ENCODE results near the gene CTNNA2.
"Not testable (repeated sequence)": the region's sequence is repeated elsewhere in the genome, so short reads cannot be mapped to it uniquely, and the experiment has no call there.

CTNNA2 gene

DNA sequence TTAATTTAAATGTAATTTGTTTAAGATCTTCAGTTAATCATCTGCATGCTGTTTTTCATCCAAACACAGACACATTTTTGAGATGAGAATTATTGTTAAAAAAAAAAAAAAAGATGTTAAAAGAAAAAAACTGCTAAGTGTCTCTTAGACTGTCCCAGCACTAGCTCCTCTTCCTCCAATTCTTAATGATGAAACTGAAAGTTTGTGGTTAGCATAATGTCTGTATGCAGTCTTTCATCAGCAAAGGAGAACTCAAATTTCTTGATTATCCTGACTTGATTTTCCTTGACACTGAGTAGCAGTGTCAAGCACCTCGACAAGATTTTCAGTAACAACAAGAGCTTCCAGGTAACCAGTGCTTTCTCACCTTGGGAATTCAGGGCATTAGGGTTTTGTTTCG is 517.3 kb downstream of the CTNNA2 start:
- no CpG with 5 or more reads among the region's 2 CpGs for WGBS, 2 donors (ENCODE audit: extremely low coverage in 2 of 2, insufficient read length in 2 of 2, insufficient replicate concordance in 1 of 2)
- H3K9ac ChIP-seq (ENCODE audit: low read depth, low read length, poor library complexity): no peak overlapping the region
- peaks cover 0 to 2% (median 0%) of the 10 kb centered on the region in 3 experiments for H3K27me3 ChIP-seq (ENCODE audit: control insufficient read depth in 3 of 3, insufficient read depth in 3 of 3, low read depth in 1 of 3, low read length in 3 of 3)

GRCh38 chr2:80032684-80033083 is 519.8 kb downstream of the CTNNA2 start:
- H2BK15ac ChIP-seq (ENCODE audit: low read length); H3K36me3 ChIP-seq (replicated peaks in 1 of 2; ENCODE audit: control insufficient read depth in 2 of 2, insufficient read depth in 2 of 2, low read length in 2 of 2); H3K14ac ChIP-seq (ENCODE audit: low read length); DNase-seq (ENCODE audit: low spot score); H2BK120ac ChIP-seq (ENCODE audit: low read depth, low read length); H4K91ac ChIP-seq (ENCODE audit: low read depth, low read length, poor library complexity); H3K79me1 ChIP-seq (ENCODE audit: low read depth, low read length); H3K4me3 ChIP-seq (ENCODE audit: low read length in 2 of 2); H2BK5ac ChIP-seq (ENCODE audit: low read length); H3K27me3 ChIP-seq (ENCODE audit: control insufficient read depth in 3 of 3, insufficient read depth in 3 of 3, low read depth in 1 of 3, low read length in 3 of 3); H3K18ac ChIP-seq (ENCODE audit: low read length); H3K9me3 ChIP-seq (replicated peaks in 1 of 2; ENCODE audit: control insufficient read depth in 2 of 2, insufficient read depth in 1 of 2, low read depth in 1 of 2, low read length in 2 of 2); H3K4me2 ChIP-seq (ENCODE audit: insufficient read depth, low read length, poor library complexity, severe bottlenecking); H2BK12ac ChIP-seq (ENCODE audit: low read length); H3K4me1 ChIP-seq (ENCODE audit: control insufficient read depth in 2 of 2, insufficient read depth in 1 of 2, low read depth in 1 of 2, low read length in 2 of 2); H2AFZ ChIP-seq (ENCODE audit: low read length); H3K4ac ChIP-seq (ENCODE audit: low read length); H2AK5ac ChIP-seq (ENCODE audit: low read depth, low read length); H3K27ac ChIP-seq (replicated peaks; ENCODE audit: low read length); H3K9ac ChIP-seq (ENCODE audit: low read depth, low read length, poor library complexity); H3K23ac ChIP-seq (ENCODE audit: low read depth, low read length, poor library complexity); H4K8ac ChIP-seq (ENCODE audit: low read depth, low read length): not testable (repeated sequence)
- no CpG with 5 or more reads among the region's 7 CpGs for WGBS, 2 donors (ENCODE audit: extremely low coverage in 2 of 2, insufficient read length in 2 of 2, insufficient replicate concordance in 1 of 2)

More for the DNA sequence above, 517.3 kb downstream of the CTNNA2 start:
- Histone ChIP-seq H3K4ac (ENCODE audit: low read length) (no peak overlapping the region), H2AK5ac (ENCODE audit: low read depth, low read length) (no peak overlapping the region), H3K9me3 (replicated peaks in 1 of 2; ENCODE audit: control insufficient read depth in 2 of 2, insufficient read depth in 1 of 2, low read depth in 1 of 2, low read length in 2 of 2) (no peaks in the 10 kb centered on the region), H4K91ac (ENCODE audit: low read depth, low read length, poor library complexity) (no peak overlapping the region), H3K23ac (ENCODE audit: low read depth, low read length, poor library complexity) (no peak overlapping the region), H2AFZ (ENCODE audit: low read length) (no peak overlapping the region), H3K4me2 (ENCODE audit: insufficient read depth, low read length, poor library complexity, severe bottlenecking) (no peak overlapping the region), H3K14ac (ENCODE audit: low read length) (no peak overlapping the region), H2BK120ac (ENCODE audit: low read depth, low read length) (no peak overlapping the region), H2BK5ac (ENCODE audit: low read length) (no peak overlapping the region), H3K4me3 (ENCODE audit: low read length in 2 of 2) (no peak overlapping the region), H3K18ac (ENCODE audit: low read length) (no peak overlapping the region), H3K36me3 (replicated peaks in 1 of 2; ENCODE audit: control insufficient read depth in 2 of 2, insufficient read depth in 2 of 2, low read length in 2 of 2) (no peaks in the 10 kb centered on the region), H3K4me1 (ENCODE audit: control insufficient read depth in 2 of 2, insufficient read depth in 1 of 2, low read depth in 1 of 2, low read length in 2 of 2) (no peaks in the 10 kb centered on the region), H2BK15ac (ENCODE audit: low read length) (no peak overlapping the region), H3K79me1 (ENCODE audit: low read depth, low read length) (no peaks in the 10 kb centered on the region), H2BK12ac (ENCODE audit: low read length) (no peak overlapping the region), H4K8ac (ENCODE audit: low read depth, low read length) (no peak overlapping the region), H3K27ac (replicated peaks; ENCODE audit: low read length) (no peak overlapping the region)
- DNase-seq (ENCODE audit: low spot score): no peak

- no peak overlapping the region for H3K14ac ChIP-seq (ENCODE audit: low read length)
- H4K8ac ChIP-seq (ENCODE audit: low read depth, low read length): no peak overlapping the region
- no peak overlapping the region for H3K18ac ChIP-seq (ENCODE audit: low read length)
- no peak overlapping the region for H2BK5ac ChIP-seq (ENCODE audit: low read length)
- no peak overlapping the region for H3K27ac ChIP-seq (replicated peaks; ENCODE audit: low read length)
- no CpG with 5 or more reads among the region's 5 CpGs for WGBS, 2 donors (ENCODE audit: extremely low coverage in 2 of 2, insufficient read length in 2 of 2, insufficient replicate concordance in 1 of 2)
- H3K23ac ChIP-seq (ENCODE audit: low read depth, low read length, poor library complexity): no peak overlapping the region
- DNase-seq (ENCODE audit: low spot score): no peak
- H3K9me3 ChIP-seq (replicated peaks in 1 of 2; ENCODE audit: control insufficient read depth in 2 of 2, insufficient read depth in 1 of 2, low read depth in 1 of 2, low read length in 2 of 2): no peaks in the 10 kb centered on the region
- H3K79me1 ChIP-seq (ENCODE audit: low read depth, low read length): no peaks in the 10 kb centered on the region
- H2AFZ ChIP-seq (ENCODE audit: low read length): no peak overlapping the region
- no peak overlapping the region for H3K4me2 ChIP-seq (ENCODE audit: insufficient read depth, low read length, poor library complexity, severe bottlenecking)
- no peak overlapping the region for H2BK12ac ChIP-seq (ENCODE audit: low read length)
- no peak overlapping the region for H2BK15ac ChIP-seq (ENCODE audit: low read length)
- no peaks in the 10 kb centered on the region for H3K27me3 ChIP-seq (ENCODE audit: control insufficient read depth in 3 of 3, insufficient read depth in 3 of 3, low read depth in 1 of 3, low read length in 3 of 3)
- H3K36me3 ChIP-seq (replicated peaks in 1 of 2; ENCODE audit: control insufficient read depth in 2 of 2, insufficient read depth in 2 of 2, low read length in 2 of 2): no peaks in the 10 kb centered on the region
- no peak overlapping the region for H3K4me3 ChIP-seq (ENCODE audit: low read length in 2 of 2)
- H3K4ac ChIP-seq (ENCODE audit: low read length): no peak overlapping the region
- H4K91ac ChIP-seq (ENCODE audit: low read depth, low read length, poor library complexity): no peak overlapping the region
- H2BK120ac ChIP-seq (ENCODE audit: low read depth, low read length): no peak overlapping the region
- H2AK5ac ChIP-seq (ENCODE audit: low read depth, low read length): no peak overlapping the region
- no peaks in the 10 kb centered on the region for H3K4me1 ChIP-seq (ENCODE audit: control insufficient read depth in 2 of 2, insufficient read depth in 1 of 2, low read depth in 1 of 2, low read length in 2 of 2)
- no peak overlapping the region for H3K9ac ChIP-seq (ENCODE audit: low read depth, low read length, poor library complexity)
Measured at GRCh38 chr2:80035749-80036285, 523.0 kb downstream of the CTNNA2 start.

GRCh38 chr2:80037310-80037709 is 524.5 kb downstream of the CTNNA2 start:
- Histone ChIP-seq H2BK120ac (ENCODE audit: low read depth, low read length) (no peak overlapping the region), H3K18ac (ENCODE audit: low read length) (no peak overlapping the region), H3K4me2 (ENCODE audit: insufficient read depth, low read length, poor library complexity, severe bottlenecking) (no peak overlapping the region), H4K8ac (ENCODE audit: low read depth, low read length) (no peak overlapping the region), H3K9ac (ENCODE audit: low read depth, low read length, poor library complexity) (no peak overlapping the region), H2BK15ac (ENCODE audit: low read length) (no peak overlapping the region), H3K4me3 (ENCODE audit: low read length in 2 of 2) (no peak overlapping the region), H3K79me1 (ENCODE audit: low read depth, low read length) (no peaks in the 10 kb centered on the region), H3K14ac (ENCODE audit: low read length) (no peak overlapping the region), H3K23ac (ENCODE audit: low read depth, low read length, poor library complexity) (no peak overlapping the region), H3K4me1 (ENCODE audit: control insufficient read depth in 2 of 2, insufficient read depth in 1 of 2, low read depth in 1 of 2, low read length in 2 of 2) (no peaks in the 10 kb centered on the region), H3K9me3 (replicated peaks in 1 of 2; ENCODE audit: control insufficient read depth in 2 of 2, insufficient read depth in 1 of 2, low read depth in 1 of 2, low read length in 2 of 2) (no peaks in the 10 kb centered on the region), H3K36me3 (replicated peaks in 1 of 2; ENCODE audit: control insufficient read depth in 2 of 2, insufficient read depth in 2 of 2, low read length in 2 of 2) (no peaks in the 10 kb centered on the region), H2BK12ac (ENCODE audit: low read length) (no peak overlapping the region), H2BK5ac (ENCODE audit: low read length) (no peak overlapping the region), H3K27ac (replicated peaks; ENCODE audit: low read length) (no peak overlapping the region), H3K4ac (ENCODE audit: low read length) (no peak overlapping the region), H4K91ac (ENCODE audit: low read depth, low read length, poor library complexity) (no peak overlapping the region), H3K27me3 (ENCODE audit: control insufficient read depth in 3 of 3, insufficient read depth in 3 of 3, low read depth in 1 of 3, low read length in 3 of 3) (no peaks in the 10 kb centered on the region), H2AK5ac (ENCODE audit: low read depth, low read length) (no peak overlapping the region), H2AFZ (ENCODE audit: low read length) (no peak overlapping the region)
- no peak for DNase-seq (ENCODE audit: low spot score)
- WGBS, 2 donors (ENCODE audit: extremely low coverage in 2 of 2, insufficient read length in 2 of 2, insufficient replicate concordance in 1 of 2): no CpG with 5 or more reads among the region's 4 CpGs
